Esophagus squamous epithelium (tissue), 5 donors: ENCODE data around the gene ZNF672. TPM values are rescaled to one million over a fixed set of nuclear protein-coding genes. Genes with fewer than 3 reads are reported as not detected.

Experiments used
- DNase-seq: peaks from one replicate; lab custom pipeline; 2025; lab: John Stamatoyannopoulos, UW
- H3K27ac ChIP-seq, 4 donors: fragments of 200-600 bp; sonication (generic); one replicate each; pipeline ENCODE4 v1.5.1; 2016 to 2019; ENCODE audit warnings: mild to moderate bottlenecking in 1 of 4
- H3K27me3 ChIP-seq, 4 donors: fragments of 200-600 bp; sonication (generic); 1 replicate in 3 of 4; 2 replicates in 1 of 4; pipeline versions ENCODE4 v1.5.1 to v1.6.0; 2017 to 2021; ENCODE audit warnings: antibody characterized with exemption in 1 of 4
- H3K36me3 ChIP-seq, 3 donors: fragments of 200-600 bp; sonication (generic); one replicate each; pipeline ENCODE4 v1.5.1; 2016 to 2019
- H3K4me1 ChIP-seq, 3 donors: fragments of 200-600 bp; sonication (generic); one replicate each; pipeline ENCODE4 v1.5.1; 2017 to 2019
- H3K4me3 ChIP-seq, 4 donors: fragments of 200-600 bp; sonication (generic); 1 replicate in 3 of 4; 2 replicates in 1 of 4; pipeline ENCODE4 v1.5.1; 2016 to 2019; ENCODE audit warnings: mild to moderate bottlenecking in 2 of 4, moderate library complexity in 1 of 4
- H3K9me3 ChIP-seq, 3 donors: fragments of 200-600 bp; sonication (generic); one replicate each; pipeline ENCODE4 v1.5.1; 2016 to 2019
- CTCF ChIP-seq, 6 experiments: fragments of 450-650 bp in 4 of 6; fragments of 200-600 bp in 2 of 6; sonication (generic) in 2 of 6; IDR thresholded peaks; one replicate each; pipeline ENCODE4 v1.5.1; 2016 to 2019; ENCODE audit warnings: antibody characterized with exemption in 6 of 6, mild to moderate bottlenecking in 4 of 6, moderate library complexity in 4 of 6
- POLR2A ChIP-seq, 4 donors: fragments of 450-650 bp; IDR thresholded peaks; one replicate each; pipeline ENCODE4 v1.6.1; 2017; ENCODE audit warnings: antibody characterized with exemption in 4 of 4, mild to moderate bottlenecking in 4 of 4, moderate library complexity in 3 of 4
- WGBS, 2 donors: methylation state at CpG; one replicate each; pipeline ENCODE4 v1.1.5; 2018; 5-methylcytosine and 5-hydroxymethylcytosine counted together
- intact Hi-C: fragments of 100-400 bp; cut with DNase I; formaldehyde crosslinking; loops from one replicate; pipeline ENCODE4 v1.15.0; 2022
- total RNA-seq, 4 donors: library from RNA; depleted of rRNA; stranded (reverse); fragments of >200 nt; gene quantifications; one replicate each; pipeline ENCODE4 v1.1.0, GENCODE V29; 2016
- donor health status: DM: yes; HTN: yes; CAD: no.

ZNF672 gene
- total RNA-seq, 4 donors from 2014 or later: 22.3 to 25.8 (median 24.0) TPM

GRCh38 chr1:248810000-248810726 lies 27.9 kb upstream of the ZNF672 start:
- H3K9me3 ChIP-seq: no peaks in the 10 kb centered on the region
- peaks cover 18 to 43% (median 18%) of the 10 kb centered on the region in 3 donors for H3K36me3 ChIP-seq
- intact Hi-C loops: no loop called here
- peak overlapping the region in 1 of 4 donors; percentile 42 for H3K27ac ChIP-seq
- no peak for DNase-seq
- TF ChIP-seq POLR2A (IDR thresholded peaks at IDR 0.05): no peak
- no peak for TF ChIP-seq CTCF (IDR thresholded peaks at IDR 0.05)
- no peaks in the 10 kb centered on the region for H3K27me3 ChIP-seq
- H3K4me3 ChIP-seq: no peak overlapping the region
- H3K4me1 ChIP-seq: peaks cover 14 to 39% (median 14%) of the 10 kb centered on the region in 3 donors
- WGBS, 2 donors: 60 to 91% methylated on average over 7 to 10 of the region's 10 CpGs

GRCh38 chr1:248810727-248811513 lies 27.1 kb upstream of the ZNF672 start:
- Histone ChIP-seq H3K27me3 (no peaks in the 10 kb centered on the region), H3K4me3 (no peak overlapping the region), H3K4me1 (peaks cover 14 to 39% (median 14%) of the 10 kb centered on the region in 3 donors), H3K36me3 (peaks cover 18 to 51% (median 26%) of the 10 kb centered on the region in 3 donors), H3K9me3 (no peaks in the 10 kb centered on the region), H3K27ac (peak overlapping the region in 2 of 4 donors; percentile 34 to 42)
- intact Hi-C loops: no loop called here
- TF ChIP-seq CTCF (IDR thresholded peaks at IDR 0.05) (no peak), POLR2A (IDR thresholded peaks at IDR 0.05) (no peak)
- no peak for DNase-seq
- 41 to 48% methylated on average over 9 to 11 of the region's 12 CpGs for WGBS, 2 donors

- H3K4me3 ChIP-seq: no peak overlapping the region
- DNase-seq: no peak
- intact Hi-C loops: no loop called here
- TF ChIP-seq CTCF (IDR thresholded peaks at IDR 0.05) (peak in 1 of 6 experiments; percentile 35), POLR2A (IDR thresholded peaks at IDR 0.05) (no peak)
- peak overlapping the region in 2 of 4 donors; percentile 12 to 42 for H3K27ac ChIP-seq
- WGBS, 2 donors: 57 to 76% methylated on average over 19 to 31 of the region's 57 CpGs
- no peaks in the 10 kb centered on the region for H3K9me3 ChIP-seq
- H3K27me3 ChIP-seq: no peaks in the 10 kb centered on the region
- peaks cover 14 to 33% (median 14%) of the 10 kb centered on the region in 3 donors for H3K4me1 ChIP-seq
- H3K36me3 ChIP-seq: peaks cover 18 to 59% (median 30%) of the 10 kb centered on the region in 3 donors
Observed at GRCh38 chr1:248811514-248812490, 26.2 kb upstream of the ZNF672 start.

- Histone ChIP-seq H3K27me3 (no peaks in the 10 kb centered on the region), H3K36me3 (peaks cover 18 to 70% (median 30%) of the 10 kb centered on the region in 3 donors), H3K9me3 (no peaks in the 10 kb centered on the region), H3K27ac (no peak overlapping the region), H3K4me3 (no peak overlapping the region), H3K4me1 (peaks cover 14 to 33% (median 14%) of the 10 kb centered on the region in 3 donors)
- DNase-seq: no peak
- TF ChIP-seq CTCF (IDR thresholded peaks at IDR 0.05) (no peak), POLR2A (IDR thresholded peaks at IDR 0.05) (no peak)
- WGBS, 2 donors: 93 to 95% methylated on average over 13 of the region's 23 CpGs
- intact Hi-C loops: no loop called here
Observed at GRCh38 chr1:248812736-248813425, 25.1 kb upstream of the ZNF672 start.
